Measurements from ENCODE around the gene CNOT6.
A peak's percentile ranks its signal among the peaks of the same experiment; 100 is the strongest.

Gene CNOT6

DNA sequence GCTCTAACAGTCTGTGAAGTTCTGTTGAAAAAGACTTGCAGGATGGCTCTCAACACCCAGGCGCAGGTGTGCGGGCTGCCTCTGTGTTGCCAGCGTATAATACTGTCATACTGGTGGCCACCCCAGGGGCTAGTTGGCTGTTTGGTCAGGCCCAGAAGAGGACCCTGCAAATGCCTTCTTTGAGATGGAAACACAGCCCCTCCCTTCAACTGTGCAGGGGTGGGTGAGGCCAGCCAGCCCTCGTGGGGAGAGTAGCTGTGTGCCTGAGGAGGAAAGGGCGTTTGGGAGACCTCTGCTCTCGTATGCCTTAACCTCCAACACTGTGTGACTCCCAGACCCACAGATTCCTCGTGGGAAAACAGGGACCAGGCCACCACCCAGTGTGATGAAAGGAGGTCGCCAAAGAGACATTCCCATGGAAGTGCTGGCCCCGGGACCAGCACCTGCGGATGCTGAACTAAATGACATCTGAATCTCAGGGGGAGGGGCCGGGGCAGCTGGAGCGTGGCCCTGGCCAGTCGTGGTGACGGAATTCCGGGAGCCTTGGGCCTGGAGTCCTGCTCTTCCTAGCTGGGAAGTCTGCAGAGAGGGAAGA lies 108.4 kb downstream of the CNOT6 start:
- no peak for DNase-seq

DNA sequence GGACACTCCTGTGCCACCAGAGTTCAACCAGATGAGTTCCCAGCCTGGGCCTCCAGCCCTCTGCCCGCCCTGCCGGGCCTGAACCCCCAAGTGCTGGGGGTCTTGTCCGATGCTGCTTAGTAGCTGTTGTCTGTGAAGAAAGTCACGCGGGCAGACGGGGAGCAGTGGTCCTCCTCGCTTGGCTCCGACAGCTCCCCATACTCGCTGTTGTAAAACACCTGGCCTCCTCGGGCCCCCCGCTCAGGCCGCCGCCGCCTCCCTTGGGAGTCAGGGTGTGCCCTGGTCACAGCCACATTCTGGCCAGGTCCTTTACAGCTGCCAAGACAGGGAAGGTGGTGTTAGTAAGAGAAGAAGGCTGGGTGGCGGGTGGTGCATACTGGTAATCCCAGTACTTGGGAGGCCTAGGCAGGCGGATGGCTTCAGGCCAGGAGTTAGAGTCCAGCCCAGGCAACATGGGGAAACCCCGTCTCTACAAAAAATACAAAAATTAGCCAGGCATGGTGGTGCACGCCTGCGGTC lies 109.0 kb downstream of the CNOT6 start:
- no peak for DNase-seq

DNA sequence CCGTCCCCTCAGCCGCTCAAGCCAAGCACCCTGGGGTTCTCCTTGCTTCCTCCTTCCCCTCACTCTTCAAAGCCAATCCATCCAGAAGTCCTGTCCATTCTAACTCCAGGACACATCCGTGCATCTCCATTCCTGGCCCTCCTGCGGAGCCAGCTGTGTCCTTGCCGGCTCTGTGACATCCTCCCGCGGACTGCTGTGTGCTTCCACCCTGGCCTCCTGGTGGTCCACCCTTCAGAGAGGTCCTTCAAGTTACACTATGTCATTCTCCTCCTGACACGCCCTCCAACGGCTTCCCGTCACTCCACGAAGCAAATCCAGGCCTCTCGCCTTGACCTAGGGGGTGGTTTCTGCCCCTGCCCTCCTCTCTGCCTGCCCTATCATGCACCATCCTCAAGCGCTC lies 110.1 kb downstream of the CNOT6 start:
- no peak for DNase-seq

DNA sequence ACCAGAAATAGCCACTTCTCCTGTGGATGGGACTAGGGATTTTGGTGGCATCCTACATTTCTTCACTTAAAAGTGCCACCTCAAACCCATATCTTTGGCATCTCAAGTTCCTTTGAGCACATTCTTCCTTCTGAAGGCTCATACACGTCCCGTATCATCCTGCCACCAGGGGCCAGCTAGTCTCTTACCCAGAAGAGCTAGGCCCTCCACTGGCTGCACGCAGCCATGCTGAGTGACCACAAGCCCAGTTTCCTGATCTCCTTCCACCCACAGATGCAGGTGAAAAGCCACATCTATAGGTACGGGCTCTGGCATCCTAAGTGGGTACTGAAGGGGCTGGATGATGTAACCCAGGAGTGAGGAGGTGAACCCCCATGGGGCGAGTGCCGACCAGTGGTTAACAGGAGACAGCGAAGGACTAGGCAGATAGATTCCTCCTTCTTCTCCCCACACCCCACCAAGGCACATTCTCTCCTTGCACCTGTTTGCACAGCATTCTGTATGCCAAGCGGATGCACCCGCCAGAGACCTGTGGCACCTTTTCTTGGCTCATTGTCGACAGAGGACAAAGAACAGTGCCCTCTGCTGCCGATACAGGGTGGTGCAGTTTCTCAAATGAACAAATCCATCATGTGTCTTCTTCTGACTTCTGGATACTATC lies 111.5 kb downstream of the CNOT6 start:
- DNase-seq: peak; percentile 49

DNA sequence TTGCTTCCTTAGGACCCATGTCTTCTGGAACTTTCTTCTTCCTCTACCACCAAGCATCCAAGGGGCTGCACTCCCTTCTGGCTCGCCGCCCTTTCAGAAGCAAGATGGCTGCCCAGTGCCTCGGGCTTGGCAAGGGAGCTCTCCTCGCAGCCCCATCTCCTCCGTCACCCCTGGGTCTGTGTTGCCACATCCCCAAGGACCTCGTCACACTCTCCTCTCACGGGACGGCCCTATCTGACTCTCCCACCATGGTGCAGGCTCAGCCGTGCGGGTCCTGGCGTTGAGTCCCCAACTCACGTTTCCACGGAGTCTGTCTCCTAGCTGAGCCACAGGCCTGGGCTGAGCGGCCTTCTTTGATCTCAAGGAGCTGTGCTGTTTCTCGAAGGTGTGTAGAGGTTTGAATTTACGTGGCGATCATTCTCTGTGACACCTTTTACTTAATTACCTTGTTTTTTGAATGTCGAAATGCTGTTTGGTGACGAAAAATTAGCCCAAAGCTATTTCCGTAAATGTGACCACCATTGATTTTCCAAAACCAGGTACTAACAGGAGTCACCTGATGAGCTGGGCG lies 112.1 kb downstream of the CNOT6 start:
- no peak for DNase-seq

DNA sequence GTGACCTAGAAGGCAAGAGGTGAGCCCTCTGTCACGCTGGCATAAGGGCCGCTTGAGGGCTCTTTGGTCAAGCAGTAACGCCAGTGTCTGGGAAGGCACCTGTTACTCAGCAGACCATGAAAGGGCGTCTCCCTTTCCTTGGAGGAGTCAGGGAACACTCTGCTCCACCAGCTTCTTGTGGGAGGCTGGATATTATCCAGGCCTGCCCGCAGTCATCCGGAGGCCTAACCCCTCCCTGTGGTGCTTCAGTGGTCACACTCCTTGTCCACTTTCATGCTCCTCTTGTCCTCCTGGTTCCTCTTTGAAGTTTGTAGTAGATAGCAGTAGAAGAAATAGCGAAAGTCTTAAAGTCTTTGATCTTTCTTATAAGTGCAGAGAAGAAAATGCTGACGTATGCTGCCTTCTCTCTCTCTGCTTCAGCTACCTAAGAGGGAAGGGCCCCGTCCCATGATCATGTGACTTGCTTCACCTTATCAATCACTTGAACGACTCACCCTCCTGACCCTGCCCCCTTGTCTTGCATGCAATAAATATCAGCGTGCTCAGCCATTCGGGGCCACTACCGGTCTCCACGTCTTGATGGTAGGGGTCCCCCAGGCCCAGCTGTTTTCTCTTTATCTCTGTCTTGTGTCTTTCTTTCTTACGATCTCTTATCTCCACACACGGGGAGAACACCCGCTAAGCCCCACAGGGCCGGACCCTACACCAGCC lies 113.8 kb downstream of the CNOT6 start:
- DNase-seq: no peak

DNA sequence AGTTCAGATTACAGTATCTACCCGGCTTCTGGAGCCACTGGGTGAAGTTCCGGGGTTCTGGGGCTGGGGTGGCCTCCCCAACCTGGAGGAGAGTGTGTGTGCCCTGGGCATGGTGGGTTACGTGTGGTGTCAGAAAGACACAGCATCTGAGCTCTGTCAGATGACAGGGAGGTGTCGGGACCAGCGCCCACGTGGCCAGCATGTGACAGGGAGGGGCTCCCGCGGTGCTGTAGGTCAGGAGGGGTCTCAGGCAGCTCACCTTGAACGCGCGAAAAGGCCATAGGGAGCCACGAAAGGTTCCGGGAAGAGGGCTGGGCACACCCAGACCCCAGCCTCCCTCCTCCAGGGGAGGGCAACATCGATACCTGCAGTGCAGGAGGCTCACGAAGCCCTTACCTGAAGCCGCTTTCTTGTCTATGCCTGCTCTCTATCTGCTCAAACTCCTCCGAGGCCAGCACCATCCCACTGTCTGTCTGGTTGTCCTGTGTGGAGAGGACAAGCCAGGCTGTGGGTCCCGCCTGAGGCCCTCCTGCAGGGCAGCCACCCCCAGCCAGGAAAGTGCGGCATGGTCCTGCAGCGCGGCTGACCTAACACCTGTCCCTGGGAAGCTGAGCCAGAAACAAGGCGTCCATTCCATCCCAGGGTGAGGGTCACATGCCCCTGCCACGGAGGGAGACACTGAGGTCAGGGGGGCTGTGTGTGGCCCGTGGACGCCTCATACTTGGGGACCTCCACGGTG lies 114.6 kb downstream of the CNOT6 start:
- DNase-seq: no peak

DNA sequence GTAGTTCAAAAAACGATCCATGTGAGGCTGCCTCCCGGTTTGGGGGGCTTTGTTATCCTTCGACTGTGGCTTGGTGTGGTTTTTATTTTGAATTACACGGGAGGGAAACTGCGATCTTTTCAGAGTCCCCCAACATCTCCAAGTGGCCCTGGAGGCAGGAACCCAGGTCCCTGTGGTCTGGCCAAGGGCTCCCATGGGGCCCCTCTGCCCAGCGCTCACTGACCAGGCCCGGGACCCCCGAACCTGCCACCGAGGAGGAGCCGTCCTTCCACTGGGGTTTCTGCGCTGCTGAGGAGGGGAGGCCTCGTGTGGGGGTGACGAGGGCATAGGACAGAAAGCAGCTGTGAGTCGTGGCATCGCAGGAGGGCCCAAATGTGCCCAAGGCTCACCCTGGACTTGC lies 115.2 kb downstream of the CNOT6 start:
- DNase-seq: no peak

DNA sequence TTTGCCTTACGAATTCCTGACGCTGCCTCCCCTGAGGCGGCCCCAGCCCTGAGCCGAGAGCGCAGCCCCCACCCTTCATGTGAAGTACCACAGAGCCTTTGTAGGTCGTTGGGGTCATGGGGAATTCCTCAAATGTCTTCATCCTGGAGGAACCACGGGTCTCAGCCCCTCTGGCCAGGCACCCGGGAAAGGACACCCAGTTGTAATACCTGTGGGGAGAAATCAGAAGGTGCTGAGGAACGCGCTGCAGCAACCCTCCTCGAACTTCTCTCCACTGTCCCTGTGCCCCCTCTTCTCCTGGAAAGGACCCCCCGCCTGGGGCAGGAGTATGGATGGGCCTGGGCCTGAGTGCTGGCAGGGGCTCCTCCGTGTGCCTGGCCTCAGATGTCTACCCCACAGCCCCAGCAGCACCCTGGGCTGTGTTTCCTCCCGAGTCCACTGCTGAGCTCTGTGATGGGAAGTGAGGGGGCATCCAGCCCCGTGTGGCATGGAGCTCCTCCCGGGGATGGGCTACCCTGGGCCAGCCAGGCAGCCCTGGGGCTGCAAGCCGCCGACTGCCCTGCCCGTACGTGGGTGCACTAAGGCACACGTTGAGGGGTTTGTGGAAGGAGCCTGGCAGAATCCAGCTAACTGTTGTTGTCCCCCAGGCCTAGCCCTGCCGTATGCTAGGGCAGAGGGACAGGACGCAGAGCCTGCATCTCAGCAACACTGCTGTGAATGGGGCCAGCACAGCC lies 115.8 kb downstream of the CNOT6 start:
- DNase-seq: no peak

DNA sequence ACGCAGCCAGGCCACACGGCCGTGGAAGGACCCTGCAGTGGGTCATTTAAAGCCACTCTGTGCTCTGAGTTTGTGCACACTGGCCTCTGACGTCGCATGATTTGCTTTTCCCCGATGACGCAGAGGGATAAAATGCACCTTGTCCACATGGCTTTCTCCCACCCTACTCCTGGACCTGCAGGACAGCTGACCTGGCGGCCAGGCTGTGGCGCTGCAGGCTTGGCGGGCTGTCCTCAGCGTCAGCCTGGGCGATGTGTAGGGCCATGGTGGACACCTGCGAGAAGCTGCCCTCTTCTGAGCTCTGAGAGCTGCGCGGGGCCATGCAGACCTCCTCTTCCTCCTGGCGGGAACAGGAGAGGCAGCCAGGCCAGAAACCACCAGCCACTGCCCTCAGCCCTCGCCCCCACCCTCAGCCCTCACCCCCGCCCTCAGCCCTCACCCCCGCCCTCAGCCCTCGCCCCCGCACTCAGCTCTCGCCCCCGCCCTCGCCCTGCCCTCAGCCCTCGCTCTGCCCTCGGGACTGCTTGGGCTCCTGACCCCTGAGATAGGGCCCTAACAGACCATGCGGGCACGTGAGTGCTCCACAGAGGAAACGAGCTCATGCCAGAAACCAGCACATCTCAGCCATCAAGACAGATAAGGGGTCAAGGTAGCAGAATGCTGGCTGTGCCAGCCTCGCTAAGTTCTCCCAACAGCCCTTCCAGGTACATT lies 117.1 kb downstream of the CNOT6 start:
- no peak for DNase-seq

DNA sequence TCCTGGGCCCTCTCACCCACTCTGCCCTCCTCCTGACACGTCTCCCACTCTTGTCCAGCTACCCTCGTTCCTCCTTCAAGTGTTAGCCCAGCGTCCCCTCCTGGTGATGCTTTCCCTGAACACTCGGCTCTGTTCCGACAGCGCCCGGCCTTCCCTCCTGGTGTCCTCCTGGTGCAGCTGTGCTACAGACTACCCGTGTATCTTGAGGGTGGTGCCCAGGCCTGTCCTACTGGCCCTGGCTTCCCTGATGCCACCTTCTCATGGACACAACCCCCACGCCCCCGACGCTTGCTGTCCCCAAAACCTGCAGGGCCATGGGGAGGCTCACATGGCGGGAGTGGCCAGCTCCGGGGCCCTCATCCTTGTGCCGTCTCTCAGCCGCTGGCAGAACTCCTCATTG lies 118.5 kb downstream of the CNOT6 start:
- no peak for DNase-seq

DNA sequence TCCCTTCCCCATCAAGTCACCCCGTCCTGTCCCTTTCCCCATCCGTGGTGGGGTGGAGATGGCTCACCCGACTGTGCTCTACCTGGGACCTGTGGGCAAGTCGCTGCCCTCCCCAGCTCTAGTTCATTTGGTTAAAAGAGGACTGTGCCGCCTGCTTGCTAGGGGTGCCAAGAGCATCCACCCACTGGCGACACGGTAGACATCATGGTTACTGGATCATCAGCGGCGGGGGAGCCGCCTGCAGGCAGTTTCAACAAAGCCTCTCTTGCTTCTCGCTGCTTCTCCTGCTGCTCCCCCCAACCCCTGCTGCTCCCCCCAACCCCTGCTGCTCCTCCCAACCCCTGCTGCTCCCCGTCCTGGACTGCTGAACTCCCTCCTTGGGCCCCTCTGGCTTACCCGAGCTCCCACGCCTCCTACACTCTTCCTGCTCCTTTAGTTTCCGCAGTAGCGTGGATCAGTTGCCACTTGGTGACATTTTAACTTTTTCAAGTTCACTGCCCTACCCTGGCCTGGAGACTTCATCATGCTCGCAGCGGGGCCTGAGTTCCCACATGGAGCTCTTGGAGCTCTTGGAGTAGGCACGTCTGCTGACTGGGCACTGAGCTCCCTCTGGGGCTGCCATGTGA lies 119.1 kb downstream of the CNOT6 start:
- DNase-seq: no peak

DNA sequence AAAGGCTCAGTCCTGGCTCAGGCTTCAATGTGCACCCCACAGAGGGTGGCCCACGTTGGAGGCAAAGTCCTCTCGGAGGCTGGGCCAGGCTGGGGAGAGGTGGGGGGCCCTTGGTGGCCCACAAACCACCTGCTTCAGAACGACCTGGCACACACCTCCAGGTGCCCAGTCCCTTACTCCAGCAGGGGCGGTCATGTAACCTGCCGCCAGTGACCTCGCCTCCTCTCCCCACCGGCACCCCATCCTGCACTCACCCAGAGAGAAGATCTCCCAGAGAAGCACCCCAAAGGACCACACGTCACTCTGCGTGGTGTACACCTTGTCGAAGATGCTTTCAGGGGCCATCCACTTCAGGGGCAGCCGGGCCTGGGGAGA lies 119.6 kb downstream of the CNOT6 start:
- no peak for DNase-seq

DNA sequence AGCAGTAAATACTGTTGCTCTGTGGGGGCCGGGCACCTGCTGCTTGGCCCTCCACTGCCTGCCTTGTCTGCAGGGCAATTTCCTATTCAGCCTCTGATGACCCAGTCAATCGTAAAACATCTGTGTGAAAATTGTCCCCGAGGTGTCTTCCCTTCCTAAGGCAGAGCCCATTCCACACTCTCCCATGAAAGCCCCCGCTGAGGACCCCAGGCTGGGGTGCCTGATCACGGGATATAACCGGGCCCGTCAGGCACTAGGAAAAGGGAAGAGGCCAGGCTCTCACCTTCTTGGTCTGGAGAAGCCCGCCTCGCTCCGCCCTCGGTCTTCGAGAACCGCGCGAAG lies 124.3 kb downstream of the CNOT6 start:
- no peak for DNase-seq

DNA sequence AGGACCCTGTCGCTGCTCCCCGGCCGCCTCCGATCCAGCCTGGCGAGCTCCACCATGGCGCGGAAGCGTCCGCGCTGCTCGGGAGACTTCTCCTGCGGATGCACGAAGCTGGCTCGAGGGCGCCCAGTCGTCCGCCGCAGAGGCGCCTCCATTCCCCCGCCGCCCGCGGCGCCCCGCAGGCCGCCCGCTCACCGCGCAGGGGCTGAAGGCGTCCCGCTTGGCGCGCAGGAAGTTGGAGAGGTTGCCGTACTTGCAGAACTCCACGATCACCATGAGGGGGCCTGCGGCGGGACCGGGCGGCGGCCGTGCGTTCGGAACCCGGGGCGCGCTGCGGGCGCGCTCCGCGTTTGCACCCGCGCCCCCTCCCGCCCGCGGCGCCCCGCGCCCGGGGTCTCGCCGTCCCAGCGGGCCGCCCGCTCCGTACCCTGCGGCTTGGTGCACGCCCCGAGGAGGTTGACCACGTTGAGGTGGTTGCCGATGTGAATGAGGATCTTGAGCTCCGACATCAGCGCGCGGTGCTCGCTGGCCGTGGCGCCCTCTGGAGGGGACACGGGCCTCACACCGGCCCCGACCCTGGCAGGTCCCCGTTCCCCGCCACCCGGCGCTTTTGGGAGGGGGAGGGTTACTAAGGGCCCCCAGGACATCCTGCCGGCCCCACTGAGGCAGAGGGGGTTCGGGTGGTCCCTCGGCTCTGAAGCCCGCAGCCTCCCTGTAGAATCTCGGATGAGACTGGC lies 124.8 kb downstream of the CNOT6 start:
- DNase-seq: peak; percentile 82

DNA sequence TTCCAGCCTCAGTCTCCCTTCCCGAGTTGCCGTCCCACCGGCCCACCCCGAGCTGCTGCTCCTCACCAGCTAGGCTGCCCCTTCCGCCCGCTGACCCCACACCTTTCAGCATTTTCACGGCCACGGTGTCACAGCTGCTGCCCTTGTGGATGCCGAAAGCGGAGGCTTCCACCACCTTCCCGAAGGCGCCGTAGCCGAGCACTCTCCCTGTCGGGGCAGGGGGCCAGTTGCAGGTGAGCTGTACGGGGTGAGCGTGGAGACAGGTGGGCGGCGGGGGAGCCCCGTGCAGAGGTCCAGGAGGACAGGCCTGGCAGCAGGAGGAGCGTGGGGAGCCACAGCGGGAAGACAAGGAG lies 125.4 kb downstream of the CNOT6 start:
- DNase-seq: no peak

DNA sequence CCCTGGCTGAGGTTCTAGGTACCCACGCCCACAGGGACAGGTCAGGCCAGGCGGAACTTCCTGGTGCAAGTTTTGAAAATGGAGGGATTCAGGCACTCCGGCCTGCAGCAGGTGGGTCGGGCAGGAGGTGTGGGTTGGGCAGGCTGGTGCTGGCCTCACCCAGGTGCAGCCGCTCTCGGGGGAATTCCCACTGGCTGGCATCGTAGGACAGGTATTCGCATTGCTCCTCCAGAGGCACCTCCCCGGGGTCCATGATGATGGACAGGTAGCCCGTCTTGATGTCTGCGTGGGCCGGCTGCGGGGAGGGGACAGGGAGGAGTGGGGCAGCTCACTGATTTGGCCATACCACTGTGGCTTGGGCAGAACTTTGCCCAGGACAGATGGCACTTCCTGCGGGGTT lies 125.8 kb downstream of the CNOT6 start:
- DNase-seq: no peak

DNA sequence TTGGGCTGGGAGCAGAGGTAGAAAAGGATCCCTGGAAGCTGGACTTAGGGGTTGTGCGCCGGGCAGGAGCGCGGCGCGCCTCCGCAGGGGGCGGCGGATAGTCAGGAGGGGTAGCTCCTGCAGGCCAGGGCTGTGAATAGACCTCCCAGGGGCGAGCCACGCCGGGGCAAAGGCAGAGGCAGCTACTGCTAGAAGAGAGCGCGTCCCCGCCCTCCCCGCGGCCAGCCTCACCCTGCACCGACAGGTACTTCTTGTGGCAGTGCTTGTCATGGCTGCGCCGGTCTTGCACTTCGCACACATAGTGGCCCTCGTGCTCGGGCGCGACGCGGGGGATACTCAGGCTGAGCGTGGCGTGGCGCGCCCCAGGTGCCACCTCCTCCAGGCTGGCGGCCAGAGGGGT lies 127.1 kb downstream of the CNOT6 start:
- no peak for DNase-seq

DNA sequence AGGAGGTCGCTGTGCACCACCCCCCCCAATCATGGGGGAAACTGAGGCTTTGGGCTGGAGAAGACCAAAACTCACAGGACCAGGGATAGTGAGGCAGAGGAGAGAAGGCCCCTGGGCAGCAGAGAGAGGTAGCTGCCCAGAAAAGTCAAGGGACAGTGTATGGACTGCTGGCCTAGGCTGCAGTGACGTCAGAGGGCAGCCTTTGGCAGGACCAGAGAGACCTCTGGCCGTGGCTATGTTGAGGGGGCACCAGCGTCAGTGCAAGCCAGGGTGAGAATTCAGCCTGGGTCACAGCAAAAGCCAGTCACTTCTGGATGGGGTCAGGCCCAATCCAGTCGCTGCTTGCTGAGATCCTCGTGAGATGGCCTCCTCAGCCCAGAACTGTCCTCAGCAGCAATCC lies 128.7 kb downstream of the CNOT6 start:
- DNase-seq: no peak

DNA sequence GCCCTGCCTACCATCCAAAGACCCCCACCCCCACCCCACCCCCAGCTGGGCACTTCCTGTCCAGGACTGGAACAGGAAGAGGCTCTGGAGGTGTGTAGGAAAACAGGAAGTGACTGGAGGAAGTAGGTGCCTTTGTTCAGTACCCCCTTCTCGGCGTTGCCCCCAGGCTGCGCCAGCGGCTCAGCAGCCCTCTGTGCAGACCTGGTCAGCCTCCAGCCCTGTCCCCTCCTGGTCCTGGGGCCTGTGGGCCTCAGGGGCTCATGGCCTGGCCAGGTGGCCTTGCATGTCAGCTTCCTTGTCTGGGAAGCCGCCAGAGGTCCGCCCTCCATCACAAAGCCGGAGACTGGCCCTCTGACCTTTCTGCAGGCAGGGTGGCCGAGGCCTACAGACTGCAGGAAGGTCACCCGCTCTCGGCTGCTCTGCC lies 129.2 kb downstream of the CNOT6 start:
- DNase-seq: no peak

DNA sequence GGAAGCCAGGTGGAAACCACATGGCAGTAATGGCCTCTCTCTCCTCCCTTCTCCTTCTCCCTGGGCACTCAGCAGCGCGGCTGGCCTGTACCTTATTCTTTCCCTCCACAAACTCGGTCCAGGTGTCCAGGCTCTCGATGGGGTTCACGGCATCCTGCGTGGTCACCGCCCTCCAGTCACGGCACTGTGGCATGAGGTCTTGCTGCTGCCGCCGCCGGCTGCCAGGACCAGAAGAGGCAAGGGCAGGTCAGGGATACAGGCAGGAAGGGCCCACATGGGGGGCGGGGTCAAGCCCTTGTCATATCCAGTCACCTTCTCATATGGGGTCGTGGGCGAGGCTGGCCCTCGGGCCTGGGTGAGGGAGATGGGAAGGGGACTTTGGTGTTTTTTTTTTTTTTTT lies 129.7 kb downstream of the CNOT6 start:
- no peak for DNase-seq
